CD14-positive monocyte (primary cell): ENCODE measurements around the gene CHCHD6. TPM values are rescaled to one million over a fixed set of nuclear protein-coding genes. Genes with fewer than 3 reads are reported as not detected.

Source experiments
- DNase-seq, 3 donors: peaks; one replicate each; pipeline ENCODE4 v3.0.0-alpha.2; 2011 to 2022
- H2AFZ ChIP-seq: 2 replicates; pipeline ENCODE4 v1.6.0; 2012; ENCODE audit warnings: mild to moderate bottlenecking, low read depth, low read length, inconsistent platforms; ENCODE audit not compliant: insufficient read depth, poor library complexity, severe bottlenecking
- H3K27ac ChIP-seq, 2 donors: 1 replicate in 1 of 2; 2 replicates in 1 of 2; pipeline ENCODE4 v1.5.1; 2012 to 2013; ENCODE audit warnings: low read length in 2 of 2, control low read depth in 1 of 2, inconsistent platforms in 1 of 2, low read depth in 1 of 2, mild to moderate bottlenecking in 1 of 2
- H3K27me3 ChIP-seq, 2 donors: one replicate each; pipeline versions ENCODE4 v1.6.0 to v1.6.1; 2011 to 2013; ENCODE audit warnings: low read length in 2 of 2; ENCODE audit not compliant: control insufficient read depth in 2 of 2, insufficient read depth in 2 of 2
- H3K36me3 ChIP-seq, 2 donors: replicated peaks in 1 of 2; 1 replicate in 1 of 2; 2 replicates in 1 of 2; pipeline versions ENCODE4 v1.5.1 to v1.6.1; 2012 to 2013; ENCODE audit warnings: low read length in 2 of 2, control low read depth in 1 of 2, inconsistent platforms in 1 of 2, mild to moderate bottlenecking in 1 of 2; ENCODE audit not compliant: insufficient read depth in 2 of 2, control insufficient read depth in 1 of 2
- H3K4me1 ChIP-seq, 2 donors: 1 replicate in 1 of 2; 2 replicates in 1 of 2; pipeline versions ENCODE4 v1.5.1 to v1.6.1; 2012 to 2013; ENCODE audit warnings: low read length in 2 of 2, control low read depth in 1 of 2, inconsistent platforms in 1 of 2, mild to moderate bottlenecking in 1 of 2, moderate library complexity in 1 of 2; ENCODE audit not compliant: insufficient read depth in 2 of 2, control insufficient read depth in 1 of 2
- H3K4me2 ChIP-seq: replicated peaks from 2 replicates; pipeline ENCODE3; 2012; ENCODE audit warnings: low read length, moderate library complexity, mild to moderate bottlenecking; ENCODE audit not compliant: poor library complexity, severe bottlenecking; ENCODE audit errors: extremely low read depth
- H3K4me3 ChIP-seq, 3 experiments: fragments of 200-600 bp in 1 of 3; sonication (generic) in 1 of 3; replicated peaks in 1 of 3; 1 replicate in 2 of 3; 2 replicates in 1 of 3; pipeline ENCODE4 v1.5.1; 2011 to 2013; ENCODE audit warnings: low read length in 3 of 3, mild to moderate bottlenecking in 3 of 3, control low read depth in 2 of 3, low read depth in 2 of 3, inconsistent platforms in 1 of 3, moderate library complexity in 1 of 3
- H3K79me2 ChIP-seq: 2 replicates; pipeline ENCODE4 v1.6.0; 2012; ENCODE audit warnings: mild to moderate bottlenecking, control low read depth, inconsistent platforms, low read length, moderate library complexity; ENCODE audit not compliant: insufficient read depth
- H3K9ac ChIP-seq: 2 replicates; pipeline ENCODE4 v1.6.0; 2017; ENCODE audit warnings: low read length, mild to moderate bottlenecking; ENCODE audit not compliant: insufficient read depth, poor library complexity, severe bottlenecking
- H3K9me3 ChIP-seq, 2 donors: replicated peaks in 1 of 2; 1 replicate in 1 of 2; 2 replicates in 1 of 2; pipeline versions ENCODE4 v1.5.1 to v1.6.1; 2012 to 2013; ENCODE audit warnings: low read length in 2 of 2, control low read depth in 1 of 2; ENCODE audit not compliant: control insufficient read depth in 1 of 2, insufficient read depth in 1 of 2
- H4K20me1 ChIP-seq: 2 replicates; pipeline ENCODE4 v1.6.0; 2012; ENCODE audit warnings: mild to moderate bottlenecking, low read length, control low read depth, moderate library complexity; ENCODE audit not compliant: insufficient read depth
- H3K27ac Mint-ChIP-seq, 7 donors: one replicate each; pipeline ENCODE4 v1.8.0; 2020; ENCODE audit warnings: mild to moderate bottlenecking in 7 of 7, mixed read lengths in 7 of 7, moderate library complexity in 6 of 7, inconsistent platforms in 2 of 7
- H3K27me3 Mint-ChIP-seq, 3 donors: one replicate each; pipeline ENCODE4 v1.8.0; 2021 to 2022; ENCODE audit warnings: low read depth in 3 of 3, mild to moderate bottlenecking in 3 of 3, mixed read lengths in 3 of 3, moderate library complexity in 3 of 3, inconsistent platforms in 1 of 3
- H3K36me3 Mint-ChIP-seq, 2 donors: one replicate each; pipeline ENCODE4 v1.8.0; 2020; ENCODE audit warnings: mixed read lengths in 2 of 2, inconsistent platforms in 1 of 2, mild to moderate bottlenecking in 1 of 2
- H3K4me1 Mint-ChIP-seq: one replicate; pipeline ENCODE4 v1.8.0; 2020; ENCODE audit warnings: mild to moderate bottlenecking, mixed read lengths
- H3K4me3 Mint-ChIP-seq, 2 donors: one replicate each; pipeline ENCODE4 v1.8.0; 2020; ENCODE audit warnings: mild to moderate bottlenecking in 2 of 2, mixed read lengths in 2 of 2, moderate library complexity in 1 of 2
- H3K9me3 Mint-ChIP-seq, 7 donors: one replicate each; pipeline ENCODE4 v1.8.0; 2020 to 2022; ENCODE audit warnings: mixed read lengths in 7 of 7, mild to moderate bottlenecking in 6 of 7, moderate library complexity in 6 of 7, inconsistent platforms in 2 of 7
- WGBS: methylation state at CpG from one replicate; pipeline ENCODE4 v1.1.5; 2013; ENCODE audit warnings: missing lambda C conversion rate; ENCODE audit not compliant: insufficient coverage; 5-methylcytosine and 5-hydroxymethylcytosine counted together
- intact Hi-C, 2 donors: fragments of 100-400 bp; cut with micrococcal nuclease; formaldehyde crosslinking; loops; one replicate each; pipeline versions ENCODE4 v1.15.0 to v1.15.1; 2023
- polyA plus RNA-seq, 3 donors: library from polyadenylated mRNA; depleted of rRNA in 1 of 3; unstranded in 2 of 3; stranded (reverse) in 1 of 3; fragments of 300-500 nt in 2 of 3; fragments of >200 nt in 1 of 3; fragmentation: Illumina TruSeq in 2 of 3; gene quantifications; 1 replicate in 2 of 3; 2 replicates in 1 of 3; pipeline ENCODE4 v1.2.3, GENCODE V29; 2012 to 2021
- TF ChIP-seq, protein P1 (sequence below): fragments of 200-600 bp; IDR thresholded peaks from one replicate; pipeline ENCODE4 v1.8.0; 2022; ENCODE audit warnings: antibody characterized with exemption, mild to moderate bottlenecking

The CHCHD6 gene
- polyA plus RNA-seq, 3 donors, result 1.1 to 1.8 (median 1.8) TPM

DNA sequence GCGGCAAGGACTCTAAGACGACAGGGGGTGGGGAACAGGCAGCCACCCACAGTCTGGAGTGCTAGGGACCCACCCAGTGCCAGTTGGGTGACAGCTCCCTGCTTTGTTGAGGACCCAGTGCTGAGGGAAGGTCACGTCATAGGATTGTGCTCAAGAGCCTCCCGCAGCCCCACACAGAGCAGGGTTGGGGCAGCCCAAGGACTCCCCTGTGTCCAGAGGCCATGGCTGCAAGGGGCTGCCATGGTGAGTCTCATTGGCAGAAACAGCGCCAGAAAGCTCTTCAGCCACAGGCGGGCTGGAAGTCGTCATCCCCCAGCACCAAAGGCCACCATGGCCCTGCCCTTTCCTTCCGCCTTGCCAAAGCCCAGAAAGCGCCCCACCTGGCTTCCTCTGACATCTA, 241.9 kb downstream of the CHCHD6 start:
- Histone ChIP-seq H3K4me2 (no peak overlapping the region), H4K20me1 (no peaks in the 10 kb centered on the region), H3K79me2 (no peaks in the 10 kb centered on the region), H3K27ac (no peak overlapping the region), H3K27me3 (peaks cover 10 to 34% of the 10 kb centered on the region in 2 donors), H2AFZ (no peak overlapping the region), H3K9ac (no peak overlapping the region), H3K36me3 (no peaks in the 10 kb centered on the region), H3K4me1 (peaks cover 7 to 15% of the 10 kb centered on the region in 2 donors), H3K4me3 (no peak overlapping the region), H3K9me3 (no peaks in the 10 kb centered on the region)
- 98% methylated on average over 4 of the region's 9 CpGs for WGBS
- H3K36me3 Mint-ChIP-seq, result no peaks in the 10 kb centered on the region
- peaks cover 0 to 3% (median 0%) of the 10 kb centered on the region in 7 donors for H3K9me3 Mint-ChIP-seq
- peaks cover 17 to 67% (median 58%) of the 10 kb centered on the region in 3 donors for H3K27me3 Mint-ChIP-seq
- peaks cover 12% of the 10 kb centered on the region for H3K4me1 Mint-ChIP-seq
- no peak overlapping the region for H3K27ac Mint-ChIP-seq
- no peak for DNase-seq
- intact Hi-C loops, result no loop called here
- no peak overlapping the region for H3K4me3 Mint-ChIP-seq
- TF ChIP-seq, protein P1, sequence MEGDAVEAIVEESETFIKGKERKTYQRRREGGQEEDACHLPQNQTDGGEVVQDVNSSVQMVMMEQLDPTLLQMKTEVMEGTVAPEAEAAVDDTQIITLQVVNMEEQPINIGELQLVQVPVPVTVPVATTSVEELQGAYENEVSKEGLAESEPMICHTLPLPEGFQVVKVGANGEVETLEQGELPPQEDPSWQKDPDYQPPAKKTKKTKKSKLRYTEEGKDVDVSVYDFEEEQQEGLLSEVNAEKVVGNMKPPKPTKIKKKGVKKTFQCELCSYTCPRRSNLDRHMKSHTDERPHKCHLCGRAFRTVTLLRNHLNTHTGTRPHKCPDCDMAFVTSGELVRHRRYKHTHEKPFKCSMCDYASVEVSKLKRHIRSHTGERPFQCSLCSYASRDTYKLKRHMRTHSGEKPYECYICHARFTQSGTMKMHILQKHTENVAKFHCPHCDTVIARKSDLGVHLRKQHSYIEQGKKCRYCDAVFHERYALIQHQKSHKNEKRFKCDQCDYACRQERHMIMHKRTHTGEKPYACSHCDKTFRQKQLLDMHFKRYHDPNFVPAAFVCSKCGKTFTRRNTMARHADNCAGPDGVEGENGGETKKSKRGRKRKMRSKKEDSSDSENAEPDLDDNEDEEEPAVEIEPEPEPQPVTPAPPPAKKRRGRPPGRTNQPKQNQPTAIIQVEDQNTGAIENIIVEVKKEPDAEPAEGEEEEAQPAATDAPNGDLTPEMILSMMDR, result no peak

DNA sequence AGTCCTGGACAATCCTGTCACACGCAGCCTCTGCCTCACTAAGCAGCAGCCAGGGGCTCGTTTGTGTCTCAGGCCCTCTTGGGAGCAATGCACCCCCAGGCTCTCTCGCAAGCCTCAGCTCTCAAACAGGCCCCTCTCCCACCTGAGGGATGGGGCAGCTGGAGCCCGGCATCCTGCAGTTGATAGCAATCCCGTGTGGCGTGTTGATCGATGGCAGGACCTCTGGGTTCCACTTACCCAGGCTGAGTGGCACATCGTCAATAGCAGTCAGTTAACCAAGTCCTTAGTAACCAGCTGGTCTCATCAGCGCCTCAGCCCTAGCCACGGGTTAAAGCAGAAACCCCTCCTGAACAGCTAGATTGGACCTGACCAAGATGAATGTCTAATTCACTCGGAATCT, 242.4 kb downstream of the CHCHD6 start:
- H3K4me3 Mint-ChIP-seq, result no peak overlapping the region
- no peak overlapping the region for H3K27ac Mint-ChIP-seq
- TF ChIP-seq, protein P1, result no peak
- no peak overlapping the region for H2AFZ ChIP-seq
- H3K9ac ChIP-seq, result no peak overlapping the region
- H3K27ac ChIP-seq, result no peak overlapping the region
- intact Hi-C loops, result no loop called here
- H3K4me1 ChIP-seq, result peaks cover 7 to 15% of the 10 kb centered on the region in 2 donors
- peaks cover 6 to 30% of the 10 kb centered on the region in 2 donors for H3K27me3 ChIP-seq
- H4K20me1 ChIP-seq, result no peaks in the 10 kb centered on the region
- H3K36me3 ChIP-seq, result no peaks in the 10 kb centered on the region
- H3K4me3 ChIP-seq, result no peak overlapping the region
- no peak overlapping the region for H3K4me2 ChIP-seq
- H3K9me3 ChIP-seq, result no peaks in the 10 kb centered on the region
- DNase-seq, result no peak
- no peaks in the 10 kb centered on the region for H3K79me2 ChIP-seq
- H3K4me1 Mint-ChIP-seq, result peaks cover 12% of the 10 kb centered on the region
- WGBS, result 97% methylated on average over 10 of the region's 11 CpGs
- H3K36me3 Mint-ChIP-seq, result no peaks in the 10 kb centered on the region
- H3K27me3 Mint-ChIP-seq, result peaks cover 17 to 64% (median 58%) of the 10 kb centered on the region in 3 donors
- H3K9me3 Mint-ChIP-seq, result peaks cover 0 to 3% (median 0%) of the 10 kb centered on the region in 7 donors
